HepG2 (cell line): ENCODE measurements around the gene DLG1. TPM values are rescaled to one million over a fixed set of nuclear protein-coding genes. Genes with fewer than 3 reads are reported as not detected.
"Not testable (repeated sequence)": the region's sequence is repeated elsewhere in the genome, so short reads cannot be mapped to it uniquely, and the experiment has no call there.

ENCODE experiments used
- ATAC-seq: fragments of 200-7000 bp; cut with Tn5 transposase; 3 replicates; pipeline ENCODE4 v1.9.1; 2020; ENCODE audit warnings: mild to moderate bottlenecking, moderate library complexity
- BruUV-seq: library from RNA; stranded (reverse); fragments of 400-500 nt; replicated peaks from 2 replicates; lab custom pipeline; 2021; lab: Mats Ljungman, UMichigan
- CTCF ChIA-PET: fragments of 300-600 bp; formaldehyde crosslinking; extraction: SDS; loops from one replicate; lab custom pipeline; 2021; ENCODE audit warnings: low total read pairs, inconsistent platforms, low intra/inter-chr PET ratio; lab: Yijun Ruan, JAX
- POLR2A ChIA-PET: fragments of 350-600 bp; sonication (Branson Sonifier 250); formaldehyde crosslinking; loops from one replicate; lab custom pipeline; 2020; ENCODE audit warnings: antibody characterized with exemption, inconsistent platforms; lab: Yijun Ruan, JAX
- DNase-seq: peaks from one replicate; pipeline ENCODE4 v3.0.0-alpha.2; 2015; ENCODE audit warnings: low spot score
- FAIRE-seq: peaks from 3 replicates; lab custom pipeline; 2011; peaks lifted over from hg19 to GRCh38; lab: Jason Lieb, UNC
- H2AFZ ChIP-seq: one replicate; pipeline ENCODE4 v1.6.1; 2011; ENCODE audit warnings: low read length, inconsistent platforms
- H3K27ac ChIP-seq: fragments of 300-600 bp; 3 replicates; pipeline ENCODE4 v1.8.0; 2011; ENCODE audit warnings: mixed run types, mild to moderate bottlenecking, mixed read lengths, low read length, inconsistent platforms; ENCODE audit not compliant: insufficient read depth; ENCODE audit errors: extremely low read length
- H3K27me3 ChIP-seq, 2 experiments: fragments of 200-600 bp in 1 of 2; 2 replicates in 1 of 2; 3 replicates in 1 of 2; pipeline versions ENCODE4 v1.6.0 to v1.8.0; 2011; ENCODE audit warnings: low read length in 2 of 2, mild to moderate bottlenecking in 2 of 2, moderate library complexity in 2 of 2, inconsistent platforms in 1 of 2; ENCODE audit not compliant: insufficient read depth in 2 of 2, control insufficient read depth in 1 of 2
- H3K36me3 ChIP-seq, 2 experiments: fragments of 200-600 bp in 1 of 2; replicated peaks in 1 of 2; 2 replicates in 1 of 2; 3 replicates in 1 of 2; pipeline versions ENCODE4 v1.5.1 to v1.8.0; 2011; ENCODE audit warnings: low read length in 2 of 2, inconsistent platforms in 1 of 2; ENCODE audit not compliant: insufficient read depth in 2 of 2, control insufficient read depth in 1 of 2
- H3K4me1 ChIP-seq: 2 replicates; pipeline ENCODE4 v1.5.1; 2012; ENCODE audit warnings: low read length, inconsistent platforms; ENCODE audit not compliant: insufficient read depth
- H3K4me2 ChIP-seq: 2 replicates; pipeline ENCODE4 v1.6.0; 2011; ENCODE audit warnings: low read depth, low read length, inconsistent platforms
- H3K4me3 ChIP-seq, 3 experiments: fragments of 200-600 bp in 1 of 3; sonication (generic), shearing (Covaris generic) in 1 of 3; replicated peaks in 1 of 3; 2 replicates each; pipeline ENCODE4 v1.5.1; 2011 to 2016; ENCODE audit warnings: low read length in 3 of 3, inconsistent platforms in 2 of 3, low read depth in 2 of 3, mild to moderate bottlenecking in 2 of 3, control low read depth in 1 of 3, mixed read lengths in 1 of 3; ENCODE audit not compliant: insufficient read depth in 1 of 3
- H3K79me2 ChIP-seq: one replicate; pipeline ENCODE4 v1.6.1; 2011; ENCODE audit warnings: low read length, inconsistent platforms; ENCODE audit not compliant: insufficient read depth
- H3K9ac ChIP-seq: 2 replicates; pipeline ENCODE4 v1.6.0; 2011; ENCODE audit warnings: mild to moderate bottlenecking, low read depth, low read length, inconsistent platforms; ENCODE audit not compliant: insufficient read depth
- H3K9me3 ChIP-seq: 2 replicates; pipeline ENCODE4 v1.5.1; 2012; ENCODE audit warnings: mild to moderate bottlenecking, low read length
- H4K20me1 ChIP-seq: 2 replicates; pipeline ENCODE4 v1.6.0; 2011; ENCODE audit warnings: inconsistent platforms, mild to moderate bottlenecking, low read length, moderate library complexity; ENCODE audit not compliant: insufficient read depth
- HMGA1 ChIP-seq: sonication (generic); formaldehyde crosslinking; conservative IDR thresholded peaks from 2 replicates; pipeline ENCODE4 v1.4.0; 2020; ENCODE audit warnings: missing genetic modification reagents
- KDM2A ChIP-seq: sonication (generic); formaldehyde crosslinking; IDR thresholded peaks from 2 replicates; pipeline ENCODE4 v1.4.0; 2020; ENCODE audit warnings: low read depth, missing genetic modification reagents, borderline replicate concordance
- MAFF ChIP-seq: IDR thresholded peaks from 2 replicates; pipeline ENCODE4 v1.6.1; 2011; ENCODE audit warnings: low read depth, low read length, improper control_type of control experiment
- PREB ChIP-seq: sonication (generic); formaldehyde crosslinking; IDR thresholded peaks from 2 replicates; pipeline ENCODE4 v1.4.0; 2020; ENCODE audit warnings: missing genetic modification reagents
- TERF1 ChIP-seq: sonication (generic); formaldehyde crosslinking; IDR thresholded peaks from 2 replicates; pipeline ENCODE4 v1.8.0; 2022; ENCODE audit warnings: mild to moderate bottlenecking, missing genetic modification reagents, moderate library complexity
- ZFP91 ChIP-seq: sonication (generic); formaldehyde crosslinking; IDR thresholded peaks from 2 replicates; pipeline ENCODE4 v1.9.0; 2022; ENCODE audit warnings: missing genetic modification reagents, mild to moderate bottlenecking, borderline replicate concordance
- WGBS: methylation state at CpG from one replicate; pipeline ENCODE4 v1.1.6; 2017; ENCODE audit warnings: low lambda C conversion rate; 5-methylcytosine and 5-hydroxymethylcytosine counted together
- in situ Hi-C: cut with HindIII; loops from 2 replicates; pipeline ENCODE4 v1.10.0; 2017; ENCODE audit warnings: low pct_unique_long_range_greater_than_20kb; ENCODE audit not compliant: extremely low pct_ligation_motif_present
- intact Hi-C: fragments of 100-400 bp; cut with micrococcal nuclease; formaldehyde crosslinking; loops from one replicate; pipeline ENCODE4 v1.10.0; 2022; ENCODE audit not compliant: unreplicated experiment
- polyA plus RNA-seq, 8 experiments: library from polyadenylated mRNA; depleted of rRNA in 3 of 8; stranded (reverse) in 7 of 8; unstranded in 1 of 8; fragments of >200 nt; fragmentation: Illumina TruSeq in 4 of 8; extraction: Trizol in 4 of 8; gene quantifications; 2 replicates each; pipeline versions ENCODE4 v1.2.1 to v1.2.3, GENCODE V29; 2011 to 2016; ENCODE audit warnings: low read depth in 4 of 8, missing spikeins in 1 of 8, mixed read lengths in 1 of 8; ENCODE audit not compliant: insufficient read depth in 1 of 8
- total RNA-seq, 5 experiments: library from RNA; depleted of rRNA; stranded (reverse); fragments of >200 nt; fragmentation: Illumina TruSeq; extraction: Trizol; gene quantifications; 2 replicates each; pipeline ENCODE4 v1.2.3, GENCODE V29; 2016; ENCODE audit warnings: low read depth in 1 of 5
- TF ChIP-seq, protein P1 (sequence below): sonication (generic); formaldehyde crosslinking; IDR thresholded peaks from 2 replicates; pipeline ENCODE4 v1.5.1; 2020; ENCODE audit warnings: mild to moderate bottlenecking, missing genetic modification reagents, borderline replicate concordance
- TF ChIP-seq, protein P2 (sequence below): sonication (generic); formaldehyde crosslinking; conservative IDR thresholded peaks from 2 replicates; pipeline ENCODE4 v1.4.0; 2020; ENCODE audit warnings: mild to moderate bottlenecking, missing genetic modification reagents, moderate library complexity

Gene DLG1
- total and polyA plus RNA-seq, 2 of the 13 experiments (the other 11 are each of a cell fraction or from before 2014, with no cell fraction given): 30.5 to 104 TPM

DNA sequence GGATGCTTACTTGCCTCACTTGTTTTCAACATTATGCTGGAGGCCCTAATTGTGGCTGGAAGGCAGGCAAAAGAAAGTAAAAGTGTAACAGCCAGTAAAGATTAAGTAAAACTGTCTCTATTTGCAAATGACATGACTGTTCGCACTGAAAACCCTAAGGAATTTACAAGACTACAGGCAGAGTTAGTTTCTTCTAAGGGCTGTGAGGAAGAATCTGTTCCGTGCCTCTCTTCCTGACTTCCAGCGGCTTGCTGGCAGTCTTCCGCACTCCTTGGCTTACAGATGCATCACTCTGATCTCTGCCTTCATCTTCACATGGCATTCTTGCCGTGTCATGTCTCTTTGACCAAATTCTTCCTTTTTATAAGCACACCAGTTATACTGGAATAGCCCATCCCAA is 86.1 kb downstream of the DLG1 start (continued):
- TF ChIP-seq, protein P1, sequence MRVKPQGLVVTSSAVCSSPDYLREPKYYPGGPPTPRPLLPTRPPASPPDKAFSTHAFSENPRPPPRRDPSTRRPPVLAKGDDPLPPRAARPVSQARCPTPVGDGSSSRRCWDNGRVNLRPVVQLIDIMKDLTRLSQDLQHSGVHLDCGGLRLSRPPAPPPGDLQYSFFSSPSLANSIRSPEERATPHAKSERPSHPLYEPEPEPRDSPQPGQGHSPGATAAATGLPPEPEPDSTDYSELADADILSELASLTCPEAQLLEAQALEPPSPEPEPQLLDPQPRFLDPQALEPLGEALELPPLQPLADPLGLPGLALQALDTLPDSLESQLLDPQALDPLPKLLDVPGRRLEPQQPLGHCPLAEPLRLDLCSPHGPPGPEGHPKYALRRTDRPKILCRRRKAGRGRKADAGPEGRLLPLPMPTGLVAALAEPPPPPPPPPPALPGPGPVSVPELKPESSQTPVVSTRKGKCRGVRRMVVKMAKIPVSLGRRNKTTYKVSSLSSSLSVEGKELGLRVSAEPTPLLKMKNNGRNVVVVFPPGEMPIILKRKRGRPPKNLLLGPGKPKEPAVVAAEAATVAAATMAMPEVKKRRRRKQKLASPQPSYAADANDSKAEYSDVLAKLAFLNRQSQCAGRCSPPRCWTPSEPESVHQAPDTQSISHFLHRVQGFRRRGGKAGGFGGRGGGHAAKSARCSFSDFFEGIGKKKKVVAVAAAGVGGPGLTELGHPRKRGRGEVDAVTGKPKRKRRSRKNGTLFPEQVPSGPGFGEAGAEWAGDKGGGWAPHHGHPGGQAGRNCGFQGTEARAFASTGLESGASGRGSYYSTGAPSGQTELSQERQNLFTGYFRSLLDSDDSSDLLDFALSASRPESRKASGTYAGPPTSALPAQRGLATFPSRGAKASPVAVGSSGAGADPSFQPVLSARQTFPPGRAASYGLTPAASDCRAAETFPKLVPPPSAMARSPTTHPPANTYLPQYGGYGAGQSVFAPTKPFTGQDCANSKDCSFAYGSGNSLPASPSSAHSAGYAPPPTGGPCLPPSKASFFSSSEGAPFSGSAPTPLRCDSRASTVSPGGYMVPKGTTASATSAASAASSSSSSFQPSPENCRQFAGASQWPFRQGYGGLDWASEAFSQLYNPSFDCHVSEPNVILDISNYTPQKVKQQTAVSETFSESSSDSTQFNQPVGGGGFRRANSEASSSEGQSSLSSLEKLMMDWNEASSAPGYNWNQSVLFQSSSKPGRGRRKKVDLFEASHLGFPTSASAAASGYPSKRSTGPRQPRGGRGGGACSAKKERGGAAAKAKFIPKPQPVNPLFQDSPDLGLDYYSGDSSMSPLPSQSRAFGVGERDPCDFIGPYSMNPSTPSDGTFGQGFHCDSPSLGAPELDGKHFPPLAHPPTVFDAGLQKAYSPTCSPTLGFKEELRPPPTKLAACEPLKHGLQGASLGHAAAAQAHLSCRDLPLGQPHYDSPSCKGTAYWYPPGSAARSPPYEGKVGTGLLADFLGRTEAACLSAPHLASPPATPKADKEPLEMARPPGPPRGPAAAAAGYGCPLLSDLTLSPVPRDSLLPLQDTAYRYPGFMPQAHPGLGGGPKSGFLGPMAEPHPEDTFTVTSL: no peak
- TF ChIP-seq HMGA1 (CRISPR knock-in tag) (no peak), PREB (CRISPR knock-in tag) (no peak), ZFP91 (CRISPR knock-in tag) (no peak), KDM2A (CRISPR knock-in tag) (no peak), MAFF (no peak), TERF1 (CRISPR knock-in tag) (no peak)
- TF ChIP-seq, protein P2, sequence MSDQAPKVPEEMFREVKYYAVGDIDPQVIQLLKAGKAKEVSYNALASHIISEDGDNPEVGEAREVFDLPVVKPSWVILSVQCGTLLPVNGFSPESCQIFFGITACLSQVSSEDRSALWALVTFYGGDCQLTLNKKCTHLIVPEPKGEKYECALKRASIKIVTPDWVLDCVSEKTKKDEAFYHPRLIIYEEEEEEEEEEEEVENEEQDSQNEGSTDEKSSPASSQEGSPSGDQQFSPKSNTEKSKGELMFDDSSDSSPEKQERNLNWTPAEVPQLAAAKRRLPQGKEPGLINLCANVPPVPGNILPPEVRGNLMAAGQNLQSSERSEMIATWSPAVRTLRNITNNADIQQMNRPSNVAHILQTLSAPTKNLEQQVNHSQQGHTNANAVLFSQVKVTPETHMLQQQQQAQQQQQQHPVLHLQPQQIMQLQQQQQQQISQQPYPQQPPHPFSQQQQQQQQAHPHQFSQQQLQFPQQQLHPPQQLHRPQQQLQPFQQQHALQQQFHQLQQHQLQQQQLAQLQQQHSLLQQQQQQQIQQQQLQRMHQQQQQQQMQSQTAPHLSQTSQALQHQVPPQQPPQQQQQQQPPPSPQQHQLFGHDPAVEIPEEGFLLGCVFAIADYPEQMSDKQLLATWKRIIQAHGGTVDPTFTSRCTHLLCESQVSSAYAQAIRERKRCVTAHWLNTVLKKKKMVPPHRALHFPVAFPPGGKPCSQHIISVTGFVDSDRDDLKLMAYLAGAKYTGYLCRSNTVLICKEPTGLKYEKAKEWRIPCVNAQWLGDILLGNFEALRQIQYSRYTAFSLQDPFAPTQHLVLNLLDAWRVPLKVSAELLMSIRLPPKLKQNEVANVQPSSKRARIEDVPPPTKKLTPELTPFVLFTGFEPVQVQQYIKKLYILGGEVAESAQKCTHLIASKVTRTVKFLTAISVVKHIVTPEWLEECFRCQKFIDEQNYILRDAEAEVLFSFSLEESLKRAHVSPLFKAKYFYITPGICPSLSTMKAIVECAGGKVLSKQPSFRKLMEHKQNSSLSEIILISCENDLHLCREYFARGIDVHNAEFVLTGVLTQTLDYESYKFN (CRISPR knock-in tag): no peak

DNA sequence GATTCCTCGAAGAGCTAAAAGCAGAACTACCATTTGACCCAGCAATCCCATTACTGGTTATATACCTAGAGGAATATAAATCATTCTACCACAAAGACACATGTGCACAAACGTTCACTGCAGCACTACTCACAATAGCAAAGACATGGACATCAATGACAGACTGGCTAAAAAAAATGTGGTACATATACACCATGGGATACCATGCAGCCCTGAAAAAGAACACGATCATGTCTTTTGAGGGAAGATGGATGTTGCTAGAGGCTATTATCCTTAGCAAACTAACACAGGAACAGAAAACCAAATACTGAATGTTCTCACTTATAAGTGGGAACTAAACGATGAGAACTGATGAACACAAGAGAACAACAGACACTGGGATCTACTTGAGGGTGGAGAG is 86.7 kb downstream of the DLG1 start:
- H2AFZ ChIP-seq, H3K36me3 ChIP-seq, CTCF ChIA-PET, H3K4me2 ChIP-seq, POLR2A ChIA-PET, H3K9me3 ChIP-seq, H4K20me1 ChIP-seq, BruUV-seq, ATAC-seq, H3K27me3 ChIP-seq, H3K27ac ChIP-seq, H3K9ac ChIP-seq, in situ Hi-C loops, H3K4me3 ChIP-seq, FAIRE-seq, DNase-seq, intact Hi-C loops: not testable (repeated sequence)
- H3K79me2 ChIP-seq: peaks cover 97% of the 10 kb centered on the region
- 92% methylated on average over 4 of the region's 4 CpGs for WGBS
- H3K4me1 ChIP-seq: peaks cover 20% of the 10 kb centered on the region
